Activated T-cell treated with anti-CD3 and anti-CD28 coated beads for 1 hour (primary cell): ENCODE results near the gene CMSS1.
"Not testable (repeated sequence)": the region's sequence is repeated elsewhere in the genome, so short reads cannot be mapped to it uniquely, and the experiment has no call there.

Experiments
- DNase-seq: peaks from one replicate; pipeline ENCODE4 v3.0.0-alpha.2; 2020; ENCODE audit warnings: low read depth

The CMSS1 gene

GRCh38 chr3:100227511-100227921 lies 409.9 kb downstream of the CMSS1 start:
- no peak for DNase-seq

GRCh38 chr3:100228247-100228646 lies 410.6 kb downstream of the CMSS1 start:
- DNase-seq, result no peak

- not testable (repeated sequence) for DNase-seq
These were observed 411.5 kb downstream of the CMSS1 start for GRCh38 chr3:100229188-100229587.

- DNase-seq, result no peak
These were observed 413.0 kb downstream of the CMSS1 start for GRCh38 chr3:100230710-100231109.
